ENCODE measurements around the gene B4GALT5. TPM values are rescaled to one million over a fixed set of nuclear protein-coding genes. Genes with fewer than 3 reads are reported as not detected.
A peak's percentile ranks its signal among the peaks of the same experiment; 100 is the strongest.

Gene B4GALT5
- total and polyA plus RNA-seq, 3 donors from 2014 or later = 56.9 to 69.7 (median 63.4) TPM

GRCh38 chr20:49593466-49594142 lies 120.1 kb downstream of the B4GALT5 start:
- WGBS, 2 donors = 90 to 94% methylated on average over 12 to 15 of the region's 15 CpGs

DNA sequence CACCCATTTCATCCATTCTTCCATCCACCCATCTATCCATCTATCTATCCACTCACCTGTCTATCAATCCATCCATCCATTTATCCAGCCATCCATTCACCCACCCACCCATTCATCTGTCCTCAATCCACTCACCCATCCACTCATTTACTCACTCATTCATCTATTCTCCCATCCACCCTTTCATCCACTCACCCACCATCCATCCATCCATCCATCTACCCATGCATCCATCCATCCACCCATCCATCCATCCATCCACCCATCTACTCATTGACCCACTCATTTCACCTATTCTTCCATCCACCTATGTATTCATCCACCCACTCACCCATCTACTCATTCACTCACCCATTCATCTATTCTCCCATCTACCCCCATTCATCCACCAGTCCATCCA lies 121.6 kb downstream of the B4GALT5 start:
- H3K4me3 ChIP-seq = no peak overlapping the region
- peaks cover 20% of the 10 kb centered on the region for H3K4me1 ChIP-seq
- no peaks in the 10 kb centered on the region for H3K27me3 ChIP-seq
- no peaks in the 10 kb centered on the region for H3K36me3 ChIP-seq (ENCODE audit: low read depth, missing control alignments)
- no peaks in the 10 kb centered on the region for H3K9me3 ChIP-seq
- intact Hi-C loops (cut with DNase I; ENCODE audit: low total_unique reads) = no loop called here
- DNase-seq = no peak
- H3K27ac ChIP-seq = peak overlapping the region; percentile 68 to 70
- no peak for TF ChIP-seq CTCF (IDR thresholded peaks at IDR 0.05)
- no peak for TF ChIP-seq POLR2A (IDR thresholded peaks at IDR 0.05)

More at GRCh38 chr20:49593466-49594142, 120.1 kb downstream of the B4GALT5 start:
- no peaks in the 10 kb centered on the region for H3K9me3 ChIP-seq
- H3K4me3 ChIP-seq = no peak overlapping the region
- no peaks in the 10 kb centered on the region for H3K27me3 ChIP-seq
- peak overlapping the region; percentile 48 to 71 for H3K27ac ChIP-seq
- no peak for DNase-seq
- peaks cover 7% of the 10 kb centered on the region for H3K4me1 ChIP-seq
- intact Hi-C loops (cut with DNase I; ENCODE audit: low total_unique reads) = no loop called here
- TF ChIP-seq CTCF (IDR thresholded peaks at IDR 0.05) (no peak), POLR2A (IDR thresholded peaks at IDR 0.05) (no peak)
- no peaks in the 10 kb centered on the region for H3K36me3 ChIP-seq (ENCODE audit: low read depth, missing control alignments)

- no peak for TF ChIP-seq CTCF (IDR thresholded peaks at IDR 0.05)
- TF ChIP-seq POLR2A (IDR thresholded peaks at IDR 0.05) = no peak
- intact Hi-C loops (cut with DNase I; ENCODE audit: low total_unique reads) = no loop called here
- Histone ChIP-seq H3K27me3 (no peaks in the 10 kb centered on the region), H3K4me3 (no peak overlapping the region), H3K9me3 (no peaks in the 10 kb centered on the region), H3K4me1 (peaks cover 21% of the 10 kb centered on the region), H3K27ac (peak overlapping the region; percentile 68 to 70), H3K36me3 (ENCODE audit: low read depth, missing control alignments) (no peaks in the 10 kb centered on the region)
- WGBS, 2 donors = 41 to 44% methylated on average over 4 of the region's 4 CpGs
- no peak for DNase-seq
Observed at GRCh38 chr20:49591217-49591865, 122.3 kb downstream of the B4GALT5 start.

GRCh38 chr20:49590163-49591017 lies 123.3 kb downstream of the B4GALT5 start:
- H3K27ac ChIP-seq = peak overlapping the region in 1 of 2 donors; percentile 68
- H3K4me1 ChIP-seq = peaks cover 25% of the 10 kb centered on the region

More at GRCh38 chr20:49590163-49591017, 123.3 kb downstream of the B4GALT5 start:
- no peaks in the 10 kb centered on the region for H3K27me3 ChIP-seq
- DNase-seq = no peak
- no peak for TF ChIP-seq POLR2A (IDR thresholded peaks at IDR 0.05)
- TF ChIP-seq CTCF (IDR thresholded peaks at IDR 0.05) = no peak
- H3K4me3 ChIP-seq = no peak overlapping the region
- no peaks in the 10 kb centered on the region for H3K36me3 ChIP-seq (ENCODE audit: low read depth, missing control alignments)
- intact Hi-C loops (cut with DNase I; ENCODE audit: low total_unique reads) = no loop called here
- WGBS, 2 donors = 90 to 94% methylated on average over 8 of the region's 8 CpGs
- H3K9me3 ChIP-seq = no peaks in the 10 kb centered on the region
